CD4-positive, alpha-beta T cell treated with Interferon alpha-2 for 1 hour (primary cell): ENCODE data around the gene EXOG.
"Not testable (repeated sequence)": the region's sequence is repeated elsewhere in the genome, so short reads cannot be mapped to it uniquely, and the experiment has no call there.

Source experiments
- DNase-seq, 2 donors: peaks; one replicate each; pipeline ENCODE4 v3.0.0-alpha.2; 2020 to 2022

EXOG gene

GRCh38 chr3:38565339-38566214, 69.4 kb downstream of the EXOG start:
- no peak for DNase-seq

DNA sequence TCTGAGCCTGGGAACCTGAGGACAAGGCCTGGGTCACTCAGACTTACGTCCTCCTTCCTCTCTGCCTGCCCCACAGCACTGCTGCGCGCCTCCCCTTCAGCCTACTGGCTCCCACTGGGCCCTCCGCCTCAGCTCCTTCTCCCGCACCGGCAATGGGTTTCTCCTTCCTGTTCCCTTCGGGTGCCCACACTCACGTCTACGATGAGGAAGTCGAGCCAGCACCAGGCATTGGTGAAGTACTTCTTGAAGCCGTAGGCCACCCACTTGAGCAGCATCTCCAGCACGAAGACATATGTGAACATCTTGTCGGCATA, 70.0 kb downstream of the EXOG start:
- no peak for DNase-seq

DNA sequence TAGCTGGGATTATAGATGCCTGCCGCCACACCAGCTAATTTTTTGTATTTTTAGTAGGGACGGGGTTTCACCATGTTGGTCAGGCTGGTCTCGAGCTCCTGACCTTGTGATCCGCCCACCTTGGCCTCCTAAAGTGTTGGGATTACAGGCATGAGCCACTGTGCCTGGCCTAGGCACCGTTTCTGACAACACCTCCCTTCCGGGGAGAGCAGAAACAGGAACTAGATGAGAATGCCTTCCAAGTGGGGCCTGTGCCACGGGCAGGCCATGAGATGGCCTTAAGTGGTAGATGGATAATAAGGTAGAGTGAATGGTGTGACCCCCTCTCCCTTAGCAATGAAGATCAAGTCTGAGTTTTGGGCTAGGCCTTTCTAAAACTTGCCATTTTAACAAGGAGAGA, 70.7 kb downstream of the EXOG start:
- DNase-seq, result not testable (repeated sequence)

GRCh38 chr3:38567498-38567897, 71.4 kb downstream of the EXOG start:
- DNase-seq, result no peak

GRCh38 chr3:38573111-38573510, 77.0 kb downstream of the EXOG start:
- no peak for DNase-seq

DNA sequence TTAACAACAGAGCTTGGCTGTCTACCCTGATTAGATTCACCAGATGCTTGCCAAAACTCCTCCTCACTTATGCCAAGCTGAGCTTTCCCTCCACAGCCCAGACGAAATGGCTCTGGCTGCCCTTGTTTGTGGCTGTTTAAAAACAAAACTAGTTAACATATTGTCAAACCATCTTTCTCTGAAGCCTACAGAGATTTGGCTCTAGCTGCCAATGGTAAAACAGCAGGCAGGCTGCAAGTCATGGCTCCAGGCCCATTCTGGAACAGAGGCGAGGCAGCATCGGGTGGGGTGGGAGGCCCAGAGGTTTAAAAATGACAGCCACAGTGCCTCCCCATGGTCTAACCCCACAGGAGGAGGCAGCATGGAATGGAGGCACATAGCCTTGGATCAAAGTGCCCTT, 77.4 kb downstream of the EXOG start:
- DNase-seq, result no peak

- DNase-seq, result no peak
These were observed 78.5 kb downstream of the EXOG start for GRCh38 chr3:38574411-38575278.

GRCh38 chr3:38575279-38575843, 79.2 kb downstream of the EXOG start:
- DNase-seq, result no peak
